Stimulated activated CD8-positive, alpha-beta memory T cell treated with anti-CD3 and anti-CD28 coated beads, Interleukin-7, amount 100 ng/mL, for 1 hour (primary cell): Measurements from ENCODE around the gene INSL3.

ENCODE experiments used
- DNase-seq, 2 donors: peaks; one replicate each; pipeline ENCODE4 v3.0.0-alpha.2; 2020; ENCODE audit warnings: low read depth in 2 of 2

INSL3 gene

GRCh38 chr19:17846146-17846545 is 24.8 kb upstream of the INSL3 start:
- no peak for DNase-seq

GRCh38 chr19:17843908-17844490 is 22.7 kb upstream of the INSL3 start:
- DNase-seq, result no peak

GRCh38 chr19:17843292-17843827 is 22.0 kb upstream of the INSL3 start:
- no peak for DNase-seq

GRCh38 chr19:17842663-17843291 is 21.5 kb upstream of the INSL3 start:
- no peak for DNase-seq

GRCh38 chr19:17841810-17842662 is 20.7 kb upstream of the INSL3 start:
- DNase-seq, result no peak

GRCh38 chr19:17841371-17841809 is 20.1 kb upstream of the INSL3 start:
- DNase-seq, result no peak

GRCh38 chr19:17840019-17840418 is 18.7 kb upstream of the INSL3 start:
- DNase-seq, result no peak

GRCh38 chr19:17837972-17838371 is 16.7 kb upstream of the INSL3 start:
- no peak for DNase-seq

GRCh38 chr19:17836530-17836929 is 15.2 kb upstream of the INSL3 start:
- no peak for DNase-seq

- DNase-seq, result no peak
Measured at GRCh38 chr19:17835182-17836006, 14.1 kb upstream of the INSL3 start.

- DNase-seq, result no peak
Measured at GRCh38 chr19:17834350-17835181, 13.2 kb upstream of the INSL3 start.

GRCh38 chr19:17832443-17833208 is 11.3 kb upstream of the INSL3 start:
- DNase-seq, result no peak

- no peak for DNase-seq
Measured at GRCh38 chr19:17831419-17831888, 10.1 kb upstream of the INSL3 start.

- DNase-seq, result no peak
Measured at GRCh38 chr19:17830567-17831418, 9.5 kb upstream of the INSL3 start.

GRCh38 chr19:17829855-17830566 is 8.7 kb upstream of the INSL3 start:
- no peak for DNase-seq

- DNase-seq, result no peak
Measured at GRCh38 chr19:17826508-17827056, 5.3 kb upstream of the INSL3 start.

GRCh38 chr19:17824339-17824738 is 3.0 kb upstream of the INSL3 start:
- DNase-seq, result no peak
